GM19025 (cell line): ENCODE data around the gene CCR5.
"Not testable (repeated sequence)": the region's sequence is repeated elsewhere in the genome, so short reads cannot be mapped to it uniquely, and the experiment has no call there.

ENCODE experiments used
- ATAC-seq: cut with Tn5 transposase; IDR thresholded peaks from one replicate; pipeline ENCODE4 v1.9.1; 2021; ENCODE audit warnings: mild to moderate bottlenecking, low read depth, moderate library complexity; ENCODE audit not compliant: unreplicated experiment

The CCR5 gene

GRCh38 chr3:46381625-46382024 is 10.9 kb downstream of the CCR5 start:
- ATAC-seq = no peak

GRCh38 chr3:46383211-46383950 is 12.6 kb downstream of the CCR5 start:
- ATAC-seq = no peak

GRCh38 chr3:46383951-46384330 is 13.2 kb downstream of the CCR5 start:
- ATAC-seq = no peak

GRCh38 chr3:46386205-46386604 is 15.5 kb downstream of the CCR5 start:
- no peak for ATAC-seq

- ATAC-seq = not testable (repeated sequence)
Measured at GRCh38 chr3:46388847-46389246, 18.1 kb downstream of the CCR5 start.

- ATAC-seq = no peak
Measured at GRCh38 chr3:46389306-46389705, 18.6 kb downstream of the CCR5 start.

- ATAC-seq = not testable (repeated sequence)
Measured at GRCh38 chr3:46391526-46391925, 20.8 kb downstream of the CCR5 start.

- no peak for ATAC-seq
Measured at GRCh38 chr3:46393011-46393410, 22.3 kb downstream of the CCR5 start.

GRCh38 chr3:46393554-46394434 is 23.0 kb downstream of the CCR5 start:
- no peak for ATAC-seq

GRCh38 chr3:46395210-46395661 is 24.5 kb downstream of the CCR5 start:
- ATAC-seq = no peak

GRCh38 chr3:46395766-46396530 is 25.2 kb downstream of the CCR5 start:
- ATAC-seq = no peak

GRCh38 chr3:46397111-46397510 is 26.4 kb downstream of the CCR5 start:
- ATAC-seq = no peak

- no peak for ATAC-seq
Measured at GRCh38 chr3:46398186-46398955, 27.6 kb downstream of the CCR5 start.

GRCh38 chr3:46399098-46399497 is 28.4 kb downstream of the CCR5 start:
- ATAC-seq = no peak

GRCh38 chr3:46399557-46399956 is 28.8 kb downstream of the CCR5 start:
- no peak for ATAC-seq

- no peak for ATAC-seq
Measured at GRCh38 chr3:46400000-46400734, 29.4 kb downstream of the CCR5 start.

- no peak for ATAC-seq
Measured at GRCh38 chr3:46400846-46401245, 30.1 kb downstream of the CCR5 start.

GRCh38 chr3:46401579-46401978 is 30.8 kb downstream of the CCR5 start:
- ATAC-seq = no peak

GRCh38 chr3:46402902-46403301 is 32.2 kb downstream of the CCR5 start:
- not testable (repeated sequence) for ATAC-seq
